NCI-H128 (cell line): ENCODE data around the gene CEBPE.

Source experiments
- DNase-seq: peaks from one replicate; lab custom pipeline; 2025; ENCODE audit not compliant: unreplicated experiment; lab: John Stamatoyannopoulos, UW

CEBPE gene

DNA sequence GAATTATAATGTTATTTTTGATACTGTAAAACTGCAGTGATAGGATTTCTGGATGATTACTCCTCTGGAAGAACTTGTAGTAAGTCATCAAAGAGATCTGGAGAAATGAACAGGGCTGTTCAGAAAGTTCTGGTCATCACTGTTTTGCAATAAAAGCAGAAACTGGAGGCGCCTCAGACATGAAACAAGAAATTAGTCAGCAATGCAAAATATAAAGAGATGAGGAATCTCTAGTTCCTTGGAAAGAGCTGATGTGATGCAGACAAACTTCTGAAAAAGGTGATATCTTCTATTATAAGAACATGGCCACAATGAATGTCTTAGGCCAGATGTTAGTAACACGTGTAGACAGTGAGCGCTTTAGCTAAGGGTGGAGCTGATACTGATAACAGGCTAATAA lies 33.6 kb downstream of the CEBPE start:
- DNase-seq, result no peak

DNA sequence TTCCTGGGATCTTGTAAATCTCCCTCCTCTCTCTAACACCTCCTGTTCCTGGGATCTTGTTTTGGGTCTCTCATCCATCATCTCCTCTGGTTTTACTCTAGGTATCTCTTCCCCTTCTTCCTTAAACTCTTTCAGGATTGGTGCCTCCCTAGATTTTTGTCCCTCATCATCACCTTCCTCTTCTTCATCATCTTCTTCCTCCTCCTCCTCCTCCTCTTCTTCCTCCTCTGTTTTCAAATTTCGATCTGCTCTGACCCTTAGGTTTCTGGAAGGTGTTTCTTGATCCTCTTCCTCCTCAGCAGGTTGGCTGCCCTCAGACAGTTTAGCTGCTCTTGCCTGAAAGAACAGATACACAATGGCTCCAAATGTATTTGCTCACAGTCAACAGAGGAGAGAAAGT lies 38.6 kb downstream of the CEBPE start:
- no peak for DNase-seq

DNA sequence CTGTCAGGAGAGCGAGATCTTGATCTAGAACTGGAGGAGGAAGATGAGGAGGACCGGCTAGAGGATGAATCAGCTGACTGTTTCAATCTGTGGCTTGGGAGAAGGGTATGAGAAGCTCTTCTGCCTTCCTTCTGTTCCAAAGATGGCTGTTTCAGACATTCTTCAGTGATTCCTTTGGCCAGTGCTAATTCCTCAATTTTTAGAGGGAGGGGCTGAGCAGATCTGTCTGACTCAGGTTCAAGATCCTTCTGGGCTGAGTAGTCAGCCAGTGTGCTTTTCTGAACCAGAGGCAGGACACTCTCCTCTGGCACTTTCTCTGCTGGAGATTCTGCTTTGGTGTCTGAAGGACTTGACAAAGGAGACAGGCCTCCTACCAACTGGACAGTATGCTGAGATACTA lies 39.3 kb downstream of the CEBPE start:
- DNase-seq, result no peak

DNA sequence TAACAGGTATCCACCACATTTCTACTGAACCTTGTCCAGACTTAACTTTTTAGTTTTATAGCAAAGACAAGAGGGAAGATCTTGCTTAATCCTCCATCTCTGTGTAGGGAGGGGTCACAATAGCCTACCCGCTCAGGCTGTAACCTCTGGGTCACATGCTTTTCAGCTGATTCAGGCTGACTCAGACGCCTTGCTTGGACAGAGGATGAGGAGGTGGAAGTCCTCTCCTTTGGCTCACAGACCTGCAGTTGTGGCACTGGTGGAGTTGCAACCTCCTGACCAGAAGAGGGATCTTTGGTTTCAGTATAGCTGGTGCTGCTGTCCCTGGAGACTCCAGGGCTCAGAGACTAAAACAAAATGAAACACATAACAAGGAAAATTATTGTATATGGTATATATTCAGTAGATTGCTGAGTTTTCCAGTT lies 40.4 kb downstream of the CEBPE start:
- DNase-seq, result no peak

- no peak for DNase-seq
These were observed 41.1 kb downstream of the CEBPE start for GRCh38 chr14:23077962-23078361.

GRCh38 chr14:23076785-23077408 lies 42.2 kb downstream of the CEBPE start:
- no peak for DNase-seq

DNA sequence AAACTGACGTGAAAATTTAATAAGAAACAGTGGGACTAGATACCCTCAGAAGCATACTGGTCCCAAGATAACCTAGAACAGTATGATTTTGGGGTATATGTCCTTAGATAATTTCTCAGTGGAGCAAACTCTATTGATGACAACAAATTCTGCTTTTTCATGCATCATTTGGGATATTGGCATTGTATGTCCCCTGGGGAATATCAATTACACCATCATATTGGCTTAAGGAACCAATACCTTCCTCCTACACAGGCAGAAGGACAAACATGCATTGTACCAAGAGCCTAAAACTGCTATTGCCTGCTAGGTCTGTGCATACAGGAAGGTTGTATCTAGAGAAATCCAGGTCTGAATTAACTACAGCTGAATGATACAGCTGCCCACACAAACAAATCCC lies 44.1 kb downstream of the CEBPE start:
- DNase-seq, result no peak

DNA sequence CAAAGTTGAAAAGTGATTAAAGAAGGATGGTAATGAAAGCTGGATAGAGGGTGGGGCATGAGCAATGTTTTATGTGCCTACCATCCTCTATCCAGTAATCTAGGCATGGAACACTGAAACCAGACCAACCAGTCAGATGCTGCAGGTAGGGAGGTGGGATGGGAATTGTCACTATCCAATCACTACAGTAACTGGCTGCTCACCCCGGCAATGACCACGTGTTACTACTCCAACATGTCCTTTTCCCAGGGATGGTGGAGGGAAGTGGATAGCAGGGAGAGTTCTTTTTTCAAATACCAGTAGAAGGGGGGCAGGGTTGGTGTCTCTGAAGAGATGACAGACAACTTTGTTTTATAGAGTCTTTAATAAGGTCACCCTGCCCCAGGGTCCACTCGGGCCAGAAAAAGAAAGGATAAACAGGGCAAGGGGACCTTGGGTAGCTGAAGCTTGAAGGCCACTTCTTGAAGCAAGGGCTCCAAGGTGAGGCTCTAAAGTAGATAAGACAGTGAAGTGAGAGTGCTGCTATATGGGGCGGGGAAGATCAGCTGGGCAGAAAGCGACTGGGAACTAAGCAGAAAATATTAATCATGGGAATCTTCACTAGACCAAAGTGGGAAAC lies 47.0 kb downstream of the CEBPE start:
- DNase-seq, result no peak

- DNase-seq, result no peak
These were observed 47.7 kb downstream of the CEBPE start for GRCh38 chr14:23071244-23071920.

DNA sequence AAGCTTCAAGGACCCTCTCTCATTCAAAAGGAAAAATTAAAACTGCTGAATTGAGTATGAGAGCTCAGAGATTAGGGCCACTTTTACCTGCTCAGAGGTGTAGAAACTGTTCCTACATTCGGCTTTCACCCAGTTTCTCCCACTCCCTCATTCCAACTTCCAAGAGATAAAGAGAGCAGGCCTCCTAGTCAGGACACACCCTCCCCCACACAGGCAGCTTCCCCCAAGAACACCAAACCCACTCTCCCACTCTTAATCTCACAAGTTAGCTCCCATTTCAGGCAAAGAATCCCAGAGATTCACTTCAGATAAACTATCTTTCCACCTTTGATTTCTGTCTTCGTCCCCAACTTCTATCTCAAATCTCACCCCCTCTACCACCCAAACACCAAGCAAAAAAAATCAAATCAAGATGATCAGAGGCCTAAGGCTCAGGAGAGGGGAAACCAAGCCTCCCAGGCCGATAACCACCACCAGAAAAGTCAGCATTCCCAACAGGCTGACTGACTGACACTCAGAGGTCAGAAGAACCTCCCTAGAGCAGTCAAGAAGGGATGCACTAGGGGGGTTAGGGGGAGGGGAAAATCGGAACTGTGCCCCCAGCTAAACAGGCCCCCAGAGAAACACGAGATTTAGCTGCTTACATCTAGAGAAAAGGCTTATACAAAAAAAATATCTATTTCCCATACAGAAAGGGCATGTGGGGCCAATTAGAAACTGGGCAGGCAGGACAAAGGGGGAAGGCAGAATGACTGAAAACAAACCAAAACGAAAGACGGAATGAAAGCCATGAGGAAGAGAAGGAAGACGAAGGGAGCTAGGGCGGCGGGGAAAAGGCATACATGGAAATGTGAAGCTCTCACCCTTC lies 48.6 kb downstream of the CEBPE start:
- DNase-seq, result no peak

DNA sequence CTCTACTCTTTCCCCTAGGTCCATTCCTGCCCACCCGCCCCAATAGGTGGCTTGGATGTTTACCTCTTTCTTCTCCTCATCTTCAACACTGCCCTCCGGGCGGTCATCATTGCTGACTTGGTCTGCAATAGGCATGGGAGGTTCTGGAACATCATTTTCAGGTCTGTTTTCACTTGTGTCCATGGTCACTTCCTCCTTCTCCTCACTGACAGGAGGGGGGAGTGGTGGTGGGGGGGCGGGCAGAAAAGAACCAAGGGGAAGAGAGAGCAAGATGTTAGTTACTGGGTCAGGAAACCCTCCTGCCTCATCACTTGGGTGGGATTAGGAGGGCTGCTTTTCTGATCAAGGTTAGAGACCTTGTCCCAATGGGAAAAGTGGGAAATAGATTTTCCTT lies 49.6 kb downstream of the CEBPE start:
- DNase-seq, result no peak

DNA sequence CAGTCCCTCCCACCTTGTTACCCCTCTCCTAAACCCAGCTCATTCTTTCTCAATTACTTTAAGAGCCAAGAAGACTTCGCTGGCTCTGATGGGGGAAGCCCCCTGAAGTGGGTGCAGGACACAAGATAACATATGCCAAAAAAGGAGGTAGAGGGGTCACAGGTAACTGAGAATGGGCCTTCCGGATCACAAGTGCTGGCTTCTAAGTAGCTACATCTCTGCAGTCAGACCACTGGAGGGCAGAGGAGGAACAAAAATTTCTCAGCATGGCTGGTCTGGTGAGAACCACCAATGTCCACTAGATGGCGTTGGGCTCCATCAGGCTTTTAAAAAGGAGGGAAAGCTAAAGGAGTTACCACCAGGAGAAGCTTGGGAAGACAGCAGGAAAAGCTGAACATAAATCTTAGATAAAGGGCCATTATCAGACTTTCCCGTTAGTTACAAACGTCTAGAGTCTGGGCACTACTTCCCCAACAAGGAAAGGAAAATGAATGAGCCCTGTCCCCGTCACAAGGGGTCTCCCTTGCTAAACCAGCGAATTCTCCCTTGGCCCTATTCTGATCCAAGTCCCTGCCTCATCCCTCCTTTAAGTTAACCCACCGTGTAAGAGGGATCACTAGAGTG lies 50.2 kb downstream of the CEBPE start:
- no peak for DNase-seq

DNA sequence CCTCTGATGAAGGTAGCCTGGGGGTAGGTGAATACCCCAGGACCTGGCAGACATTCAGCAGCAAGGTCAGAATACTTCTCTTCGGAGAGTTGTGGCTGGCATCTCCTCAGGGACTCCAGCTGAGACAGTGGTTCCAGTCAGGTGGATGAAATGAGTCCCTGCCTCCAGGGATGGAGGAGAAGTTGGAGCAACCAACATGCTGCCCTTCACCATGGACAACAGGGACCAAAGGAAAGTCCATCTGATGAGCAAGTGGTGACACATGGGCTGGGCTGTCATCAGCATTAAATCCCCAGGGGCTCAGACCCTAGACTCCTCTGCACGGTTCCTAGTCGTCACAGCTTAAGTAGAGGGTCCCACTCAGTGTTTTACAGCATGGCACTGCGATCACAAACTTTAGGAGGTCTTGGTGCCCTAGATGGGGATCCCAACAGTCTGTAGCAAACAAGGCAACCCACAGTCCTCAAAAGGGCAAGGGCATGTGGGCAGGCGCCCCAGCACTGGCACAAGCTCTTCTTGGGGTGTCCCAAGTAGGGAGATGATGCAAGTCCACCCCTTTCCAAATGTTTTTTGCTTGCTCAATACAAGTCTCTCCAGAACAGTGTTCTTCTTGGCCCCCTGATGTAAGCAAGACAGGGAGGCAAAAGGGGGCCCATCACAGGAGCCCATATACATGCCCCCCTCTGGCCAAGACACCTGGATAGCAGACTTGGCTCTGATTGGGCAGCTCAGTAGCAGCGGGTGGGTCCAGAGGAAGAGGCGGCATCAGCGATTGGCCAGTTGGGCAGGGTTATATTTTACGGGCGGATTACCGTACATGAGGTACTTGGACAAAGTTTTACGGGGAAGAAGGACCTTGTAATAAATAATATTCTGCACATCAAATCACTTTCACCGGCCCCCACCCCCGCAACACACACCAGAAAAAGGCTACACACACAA lies 50.9 kb downstream of the CEBPE start:
- no peak for DNase-seq
